MCF 10A (cell line): ENCODE results near the gene NHLRC4. TPM values are rescaled to one million over a fixed set of nuclear protein-coding genes. Genes with fewer than 3 reads are reported as not detected.
A peak's percentile ranks its signal among the peaks of the same experiment; 100 is the strongest.

Source experiments
- BruUV-seq: library from RNA; stranded (reverse); fragments of 400-500 nt; replicated peaks from 2 replicates; lab custom pipeline; 2021; lab: Mats Ljungman, UMichigan
- CTCF ChIA-PET: fragments of 300-600 bp; sonication (Branson Sonifier 250); formaldehyde crosslinking; extraction: SDS; loops from one replicate; lab custom pipeline; 2021; ENCODE audit warnings: antibody characterized with exemption, inconsistent platforms; lab: Yijun Ruan, JAX
- POLR2A ChIA-PET: fragments of 300-600, 350-650 bp; sonication (Branson Sonifier 250); formaldehyde crosslinking; extraction: SDS; loops from one replicate; lab custom pipeline; 2020; ENCODE audit warnings: antibody characterized with exemption, inconsistent platforms; lab: Yijun Ruan, JAX
- DNase-seq: peaks from one replicate; pipeline ENCODE4 v3.0.0-alpha.2; 2018; ENCODE audit not compliant: unreplicated experiment
- H3K27ac Mint-ChIP-seq: one replicate; pipeline ENCODE4 v1.8.0; 2022; ENCODE audit warnings: mild to moderate bottlenecking, low read depth, mixed read lengths; ENCODE audit not compliant: unreplicated experiment
- H3K27me3 Mint-ChIP-seq: one replicate; pipeline ENCODE4 v1.8.0; 2022; ENCODE audit warnings: mixed read lengths; ENCODE audit not compliant: insufficient read depth, unreplicated experiment
- H3K36me3 Mint-ChIP-seq: one replicate; pipeline ENCODE4 v1.8.0; 2022; ENCODE audit warnings: mild to moderate bottlenecking, moderate library complexity, mixed read lengths; ENCODE audit not compliant: insufficient read depth, unreplicated experiment
- H3K4me1 Mint-ChIP-seq: one replicate; pipeline ENCODE4 v1.8.0; 2022; ENCODE audit warnings: mixed read lengths; ENCODE audit not compliant: insufficient read depth, unreplicated experiment
- H3K4me3 Mint-ChIP-seq: one replicate; pipeline ENCODE4 v1.8.0; 2022; ENCODE audit warnings: mild to moderate bottlenecking, moderate library complexity, mixed read lengths; ENCODE audit not compliant: unreplicated experiment
- H3K9me3 Mint-ChIP-seq: one replicate; pipeline ENCODE4 v1.8.0; 2022; ENCODE audit warnings: mixed read lengths; ENCODE audit not compliant: unreplicated experiment
- intact Hi-C: fragments of 100-400 bp; cut with micrococcal nuclease; formaldehyde crosslinking; loops from 2 replicates; pipeline ENCODE4 v1.14.1; 2022
- total RNA-seq: library from RNA; stranded (reverse); gene quantifications from 2 replicates; pipeline ENCODE4 v1.2.3, GENCODE V29; 2022
- TF ChIP-seq, protein P1 (sequence below): fragments of 200-600 bp; IDR thresholded peaks from one replicate; pipeline ENCODE4 v1.8.0; 2022; ENCODE audit warnings: antibody characterized with exemption, mild to moderate bottlenecking; ENCODE audit not compliant: unreplicated experiment

The NHLRC4 gene
- total RNA-seq, 1 experiment from 2014 or later, result not detected

DNA sequence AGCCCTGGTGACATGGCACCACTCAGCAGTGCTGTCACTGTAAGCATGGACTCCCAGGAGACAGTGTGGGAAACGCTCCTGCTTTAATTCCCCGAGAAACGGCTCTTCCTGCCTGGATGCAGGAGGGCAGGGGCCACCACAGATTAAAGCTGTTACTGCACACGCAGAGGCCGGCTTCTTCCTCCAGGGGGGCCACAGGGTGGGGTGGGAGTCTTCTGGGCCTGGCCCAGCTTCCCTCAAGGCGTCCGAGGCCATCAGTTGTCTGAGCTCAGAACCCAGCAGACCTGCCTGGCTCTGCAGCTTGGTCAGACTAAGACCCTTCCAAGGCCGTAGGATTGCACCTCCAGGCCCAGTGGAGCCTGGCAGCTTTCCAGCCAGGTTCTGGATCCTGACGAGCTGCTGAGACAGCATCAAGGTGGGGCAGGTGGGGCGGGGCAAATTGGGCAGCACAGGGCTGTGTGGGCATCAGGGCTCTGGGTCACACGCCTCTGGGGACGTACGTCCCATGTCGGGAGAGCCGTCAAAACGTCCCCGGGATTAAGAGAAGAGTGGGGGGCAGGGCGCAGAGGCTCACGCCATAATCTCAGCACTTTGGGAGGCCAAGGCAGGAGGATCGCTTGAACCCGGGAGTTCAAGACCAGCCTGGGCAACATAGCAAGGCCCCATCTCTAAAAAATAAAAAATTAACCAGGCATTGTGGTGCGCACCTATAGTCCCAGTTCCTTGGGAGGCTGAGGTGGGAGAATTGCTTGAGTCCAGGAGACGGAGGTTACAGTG, 44.3 kb upstream of the NHLRC4 start:
- CTCF ChIA-PET, result no interaction called here
- peak; percentile 14 for DNase-seq
- no TSS peak for BruUV-seq
- no peaks in the 10 kb centered on the region for H3K27me3 Mint-ChIP-seq
- no peak overlapping the region for H3K4me3 Mint-ChIP-seq
- H3K9me3 Mint-ChIP-seq, result no peaks in the 10 kb centered on the region
- H3K27ac Mint-ChIP-seq, result no peak overlapping the region
- peaks cover 8% of the 10 kb centered on the region for H3K4me1 Mint-ChIP-seq
- POLR2A ChIA-PET, result no interaction called here
- H3K36me3 Mint-ChIP-seq, result peaks cover 41% of the 10 kb centered on the region
- TF ChIP-seq, protein P1, sequence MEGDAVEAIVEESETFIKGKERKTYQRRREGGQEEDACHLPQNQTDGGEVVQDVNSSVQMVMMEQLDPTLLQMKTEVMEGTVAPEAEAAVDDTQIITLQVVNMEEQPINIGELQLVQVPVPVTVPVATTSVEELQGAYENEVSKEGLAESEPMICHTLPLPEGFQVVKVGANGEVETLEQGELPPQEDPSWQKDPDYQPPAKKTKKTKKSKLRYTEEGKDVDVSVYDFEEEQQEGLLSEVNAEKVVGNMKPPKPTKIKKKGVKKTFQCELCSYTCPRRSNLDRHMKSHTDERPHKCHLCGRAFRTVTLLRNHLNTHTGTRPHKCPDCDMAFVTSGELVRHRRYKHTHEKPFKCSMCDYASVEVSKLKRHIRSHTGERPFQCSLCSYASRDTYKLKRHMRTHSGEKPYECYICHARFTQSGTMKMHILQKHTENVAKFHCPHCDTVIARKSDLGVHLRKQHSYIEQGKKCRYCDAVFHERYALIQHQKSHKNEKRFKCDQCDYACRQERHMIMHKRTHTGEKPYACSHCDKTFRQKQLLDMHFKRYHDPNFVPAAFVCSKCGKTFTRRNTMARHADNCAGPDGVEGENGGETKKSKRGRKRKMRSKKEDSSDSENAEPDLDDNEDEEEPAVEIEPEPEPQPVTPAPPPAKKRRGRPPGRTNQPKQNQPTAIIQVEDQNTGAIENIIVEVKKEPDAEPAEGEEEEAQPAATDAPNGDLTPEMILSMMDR, result no peak
- intact Hi-C loops, result loop anchor here (10.0 kb wide), 1 partner anchor 98 kb away; the partner anchor contains the start of gene RAB11FIP3

DNA sequence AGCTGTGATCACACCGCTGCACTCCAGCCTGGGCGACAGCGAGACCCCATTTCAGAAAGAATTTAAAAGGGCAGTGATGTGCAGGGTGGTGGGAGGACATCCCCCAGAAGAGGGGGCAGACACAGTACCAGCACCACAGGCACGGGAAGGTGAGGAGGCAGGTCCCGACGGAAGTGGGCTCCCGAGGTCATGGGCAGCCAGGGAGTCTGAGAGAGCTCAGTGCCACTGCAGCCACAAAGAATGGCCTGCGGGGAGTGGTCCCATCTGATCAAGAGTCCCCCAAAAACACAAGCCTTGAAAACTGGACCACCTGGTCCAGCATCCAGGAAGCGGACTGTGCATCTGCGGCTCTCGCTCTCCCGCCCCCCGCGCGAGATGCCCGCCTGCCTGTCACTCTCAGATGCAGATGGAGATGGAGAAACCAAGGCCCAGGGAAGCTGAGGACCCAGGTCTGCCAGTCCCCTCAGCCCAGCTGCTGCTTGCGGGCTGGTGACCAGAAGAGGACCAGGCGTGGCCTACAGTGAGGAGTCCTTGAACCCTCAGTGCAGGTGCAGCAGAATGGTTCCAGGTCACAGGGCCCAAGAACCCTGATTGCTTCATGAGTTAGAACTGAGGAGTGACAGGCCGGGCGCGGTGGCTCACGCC, 43.6 kb upstream of the NHLRC4 start:
- no peaks in the 10 kb centered on the region for H3K9me3 Mint-ChIP-seq
- no peak overlapping the region for H3K27ac Mint-ChIP-seq
- TF ChIP-seq, protein P1, result no peak
- H3K27me3 Mint-ChIP-seq, result no peaks in the 10 kb centered on the region
- POLR2A ChIA-PET, result interaction anchor here (0.6 kb wide), 1 partner anchor 129 kb away, joined by 3 read pairs; no protein-coding TSS in a partner anchor
- no TSS peak for BruUV-seq
- no peak for DNase-seq
- peaks cover 8% of the 10 kb centered on the region for H3K4me1 Mint-ChIP-seq
- H3K4me3 Mint-ChIP-seq, result no peak overlapping the region
- intact Hi-C loops, result loop anchor here (10.0 kb wide), 1 partner anchor 98 kb away; the partner anchor contains the start of gene RAB11FIP3
- CTCF ChIA-PET, result no interaction called here
- peaks cover 41% of the 10 kb centered on the region for H3K36me3 Mint-ChIP-seq

- Mint-ChIP-seq H3K4me3 (no peak overlapping the region), H3K36me3 (peaks cover 38% of the 10 kb centered on the region), H3K27ac (no peak overlapping the region), H3K4me1 (peaks cover 8% of the 10 kb centered on the region), H3K9me3 (no peaks in the 10 kb centered on the region), H3K27me3 (no peaks in the 10 kb centered on the region)
- ChIA-PET POLR2A (interaction anchor here (1.1 kb wide), 1 partner anchor 17 kb away, joined by 3 read pairs; no protein-coding TSS in a partner anchor), CTCF (interaction anchor here (0.6 to 0.7 kb wide), 2 partner anchors 68 to 441 kb away, joined by 3 read pairs; no protein-coding TSS in a partner anchor)
- intact Hi-C loops, result loop anchor here (1.0 to 10.0 kb wide), 2 partner anchors 100 to 132 kb away; partner anchors contain the start of gene RAB11FIP3
- TF ChIP-seq, protein P1, result no peak
- DNase-seq, result no peak
- BruUV-seq, result no TSS peak
Measured at GRCh38 chr16:524274-525040, 42.3 kb upstream of the NHLRC4 start.
